SK-N-SH (cell line): Measurements from ENCODE around the gene RAB34. TPM values are rescaled to one million over a fixed set of nuclear protein-coding genes. Genes with fewer than 3 reads are reported as not detected.

Source experiments
- JUND ChIP-seq: IDR thresholded peaks from 2 replicates; pipeline ENCODE4 v1.4.0; 2012
- REST ChIP-seq: IDR thresholded peaks from 2 replicates; pipeline ENCODE4 v1.6.1; 2012; ENCODE audit warnings: mild to moderate bottlenecking, low read depth, low read length, moderate library complexity
- polyA plus RNA-seq, 3 experiments: library from polyadenylated mRNA; depleted of rRNA; stranded (reverse); fragments of >200 nt; gene quantifications; 2 replicates each; pipeline ENCODE4 v1.2.3, GENCODE V29; 2012
- small RNA-seq, 7 experiments: library from RNA; depleted of rRNA; stranded (forward); fragments of <200 nt; gene quantifications; one replicate each; pipeline ENCODE3, GENCODE V24; 2012

RAB34 gene
- polyA plus RNA-seq, 1 of the 3 experiments (the other 2 are of a cell fraction): 0.18 TPM

- TF ChIP-seq REST: no peak
- no peak for TF ChIP-seq JUND
- TF ChIP-seq, all 33 proteins: peak for 0
Measured at GRCh38 chr17:28665994-28666393, 51.7 kb downstream of the RAB34 start (continued).

Small RNA genes within 50 kb of the gene (small RNA-seq; reads per million reads assigned to genes)
- gene SNORD42A (0 reads per million in 7 experiments), gene SNORD42B (0 to 3.3 (median 1.1) reads per million in 7 experiments), gene SNORD4A (0 reads per million in 7 experiments), gene SNORD4B (0 reads per million in 7 experiments)

Other genes with a start within 250 kb of the RAB34 start
- not detected in 2 replicates for gene SLC13A2, start 244.2 kb downstream of the RAB34 start, polyA plus RNA-seq (2012; rRNA removed)
- not detected in 2 replicates for gene FOXN1, start 211.5 kb downstream of the RAB34 start, polyA plus RNA-seq (2012; rRNA removed)
- gene UNC119, start 165.2 kb downstream of the RAB34 start, polyA plus RNA-seq (2012; rRNA removed): 89.9 and 106 TPM in 2 replicates
- 54.9 and 78.5 TPM in 2 replicates for gene PIGS, start 146.3 kb downstream of the RAB34 start, polyA plus RNA-seq (2012; rRNA removed)
- 10.1 and 10.3 TPM in 2 replicates for gene ALDOC, start 141.0 kb downstream of the RAB34 start, polyA plus RNA-seq (2012; rRNA removed)
- 36.5 and 42.3 TPM in 2 replicates for gene SPAG5, start 118.8 kb downstream of the RAB34 start, polyA plus RNA-seq (2012; rRNA removed)
- 7.9 and 13.1 TPM in 2 replicates for gene RSKR, start 103.7 kb downstream of the RAB34 start, polyA plus RNA-seq (2012; rRNA removed)
- gene BLTP2, start 72.7 kb downstream of the RAB34 start, polyA plus RNA-seq (2012; rRNA removed): 46.4 and 77.8 TPM in 2 replicates
- gene SDF2, start 56.0 kb downstream of the RAB34 start, polyA plus RNA-seq (2012; rRNA removed): 108 and 114 TPM in 2 replicates
- 26.7 and 26.9 TPM in 2 replicates for gene SUPT6H, start 55.7 kb downstream of the RAB34 start, polyA plus RNA-seq (2012; rRNA removed)
- gene PROCA1, start 6.0 kb downstream of the RAB34 start, polyA plus RNA-seq (2012; rRNA removed): 6.4 and 7.1 TPM in 2 replicates
- gene RPL23A, start 2.1 kb upstream of the RAB34 start, polyA plus RNA-seq (2012; rRNA removed): 1,147 and 1,359 TPM in 2 replicates
- gene TLCD1, start 8.4 kb upstream of the RAB34 start, polyA plus RNA-seq (2012; rRNA removed): 18.3 and 21.6 TPM in 2 replicates
- gene NEK8, start 10.9 kb upstream of the RAB34 start, polyA plus RNA-seq (2012; rRNA removed): 6.0 and 11.0 TPM in 2 replicates
- 95.7 and 104 TPM in 2 replicates for gene TRAF4, start 26.1 kb upstream of the RAB34 start, polyA plus RNA-seq (2012; rRNA removed)
- 5.8 and 9.0 TPM in 2 replicates for gene FAM222B, start 124.9 kb upstream of the RAB34 start, polyA plus RNA-seq (2012; rRNA removed)
- gene ERAL1, start 137.1 kb upstream of the RAB34 start, polyA plus RNA-seq (2012; rRNA removed): 57.3 and 66.1 TPM in 2 replicates
- 89.8 and 105 TPM in 2 replicates for gene FLOT2, start 179.9 kb upstream of the RAB34 start, polyA plus RNA-seq (2012; rRNA removed)
- gene DHRS13, start 185.2 kb upstream of the RAB34 start, polyA plus RNA-seq (2012; rRNA removed): 7.4 and 7.6 TPM in 2 replicates
- 17.8 and 24.0 TPM in 2 replicates for gene PHF12, start 233.7 kb upstream of the RAB34 start, polyA plus RNA-seq (2012; rRNA removed)